PC-3 (cell line): ENCODE data around the gene PPFIBP1. TPM values are rescaled to one million over a fixed set of nuclear protein-coding genes. Genes with fewer than 3 reads are reported as not detected.
"Not testable (repeated sequence)": the region's sequence is repeated elsewhere in the genome, so short reads cannot be mapped to it uniquely, and the experiment has no call there.

ENCODE experiments used
- ATAC-seq: fragments of 200-7000 bp; cut with Tn5 transposase; 2 replicates; pipeline ENCODE4 v1.9.1; 2020; ENCODE audit warnings: mild to moderate bottlenecking, moderate library complexity
- BruUV-seq: library from RNA; stranded (reverse); fragments of 400-500 nt; replicated peaks from 2 replicates; lab custom pipeline; 2021; lab: Mats Ljungman, UMichigan
- CTCF ChIA-PET: fragments of 300-600 bp; sonication (Branson Sonifier 250); formaldehyde crosslinking; loops from one replicate; lab custom pipeline; 2022; ENCODE audit warnings: antibody characterized with exemption; lab: Charles Lee
- POLR2A ChIA-PET: fragments of 300-600 bp; sonication (Branson Sonifier 250); formaldehyde crosslinking; loops from one replicate; lab custom pipeline; 2022; ENCODE audit warnings: antibody characterized with exemption; ENCODE audit not compliant: unreplicated experiment; lab: Charles Lee
- DNase-seq: peaks from one replicate; pipeline ENCODE4 v3.0.0-alpha.2; 2015
- H2AFZ ChIP-seq: fragments of 300-600 bp; sonication (generic); 2 replicates; pipeline ENCODE4 v1.6.0; 2016; ENCODE audit warnings: antibody characterized with exemption, low read length
- H3F3A ChIP-seq: fragments of 300-600 bp; sonication (generic); one replicate; pipeline ENCODE4 v1.6.0; 2017; ENCODE audit warnings: antibody characterized with exemption, low read length, control low read depth, mild to moderate bottlenecking; ENCODE audit not compliant: unreplicated experiment
- H3K27ac ChIP-seq: fragments of 300-600 bp; sonication (generic); 2 replicates; pipeline ENCODE4 v1.5.1; 2016; ENCODE audit warnings: mild to moderate bottlenecking, low read length
- H3K27me3 ChIP-seq: fragments of 300-600 bp; sonication (generic); 2 replicates; pipeline ENCODE4 v1.6.1; 2016; ENCODE audit warnings: low read length, mixed read lengths
- H3K36me3 ChIP-seq: fragments of 300-600 bp; sonication (generic); 2 replicates; pipeline ENCODE4 v1.6.1; 2016; ENCODE audit warnings: low read depth, mixed run types, low read length, mixed read lengths
- H3K4me1 ChIP-seq: fragments of 300-600 bp; sonication (generic); 2 replicates; pipeline ENCODE4 v1.5.1; 2016; ENCODE audit warnings: low read length; ENCODE audit not compliant: insufficient read depth
- H3K4me2 ChIP-seq: fragments of 300-600 bp; sonication (generic); 2 replicates; pipeline ENCODE4 v1.6.0; 2016; ENCODE audit warnings: low read length
- H3K4me3 ChIP-seq: fragments of 300-600 bp; sonication (generic); 2 replicates; pipeline ENCODE4 v1.5.1; 2016; ENCODE audit warnings: mild to moderate bottlenecking, low read length, mixed read lengths
- H3K79me2 ChIP-seq: fragments of 300-600 bp; sonication (generic); 2 replicates; pipeline ENCODE4 v1.6.1; 2017; ENCODE audit warnings: low read length, mixed read lengths
- H3K9ac ChIP-seq: fragments of 300-600 bp; sonication (generic); 2 replicates; pipeline ENCODE4 v1.6.0; 2016; ENCODE audit warnings: mild to moderate bottlenecking, low read length
- H3K9me2 ChIP-seq: fragments of 300-600 bp; sonication (generic); replicated peaks from 2 replicates; pipeline ENCODE4 v1.6.1; 2016; ENCODE audit warnings: mixed run types, low read length, mixed read lengths
- H3K9me3 ChIP-seq: fragments of 300-600 bp; sonication (generic); 2 replicates; pipeline ENCODE4 v1.6.1; 2016; ENCODE audit warnings: low read length, mixed read lengths
- H4K20me1 ChIP-seq: fragments of 300-600 bp; sonication (generic); 2 replicates; pipeline ENCODE4 v1.6.1; 2016; ENCODE audit warnings: low read length, mixed read lengths
- EZH2 ChIP-seq: fragments of 300-600 bp; sonication (generic); IDR thresholded peaks from one replicate; pipeline ENCODE4 v1.6.1; 2017; ENCODE audit warnings: antibody characterized with exemption, mild to moderate bottlenecking, low read length; ENCODE audit not compliant: unreplicated experiment
- EZH2phosphoT487 ChIP-seq: fragments of 300-600 bp; sonication (generic); IDR thresholded peaks from 2 replicates; pipeline ENCODE4 v1.6.1; 2018; ENCODE audit warnings: mild to moderate bottlenecking, antibody characterized with exemption, low read length, borderline replicate concordance
- intact Hi-C: fragments of 100-400 bp; cut with micrococcal nuclease; formaldehyde crosslinking; loops from 2 replicates; pipeline ENCODE4 v1.9.0; 2023
- total RNA-seq: library from RNA; depleted of rRNA; stranded (reverse); fragments of >200 nt; gene quantifications from 2 replicates; pipeline ENCODE4 v1.2.3, GENCODE V29; 2014
- TF ChIP-seq, protein P1 (sequence below): fragments of 300-600 bp; sonication (generic); conservative IDR thresholded peaks from 2 replicates; pipeline ENCODE4 v1.5.1; 2017; ENCODE audit warnings: antibody characterized with exemption, low read depth, mild to moderate bottlenecking, low read length

Gene PPFIBP1
- total RNA-seq, 1 experiment from 2014 or later: 56.9 TPM

DNA sequence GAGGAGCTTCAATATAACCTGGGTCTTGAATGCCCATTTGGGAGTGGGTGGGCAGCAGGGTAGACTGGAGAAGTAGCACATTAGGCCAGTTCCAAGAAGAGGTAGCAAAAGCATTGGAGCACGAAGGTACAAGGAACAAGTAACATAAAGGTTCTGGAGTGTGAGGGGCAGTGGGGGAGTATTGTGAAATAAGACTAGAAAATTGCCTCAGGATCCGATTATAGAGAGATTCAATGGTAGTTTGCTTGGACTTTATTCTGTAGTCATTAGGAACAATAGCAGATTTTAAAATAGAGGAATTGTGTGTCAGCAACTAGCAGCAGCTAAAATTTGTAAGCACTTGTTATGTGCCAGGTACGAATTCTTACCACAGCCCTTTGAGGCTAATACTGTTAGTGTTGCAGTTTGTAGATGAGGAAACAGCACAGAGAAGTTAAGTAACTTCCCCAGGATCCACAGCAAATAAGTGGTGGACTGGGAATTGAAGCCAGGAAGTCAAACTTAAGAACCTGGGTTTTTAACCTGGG is 61.8 kb downstream of the PPFIBP1 start:
- no peak for DNase-seq
- ChIA-PET POLR2A (interaction anchor here (0.6 kb wide), 1 partner anchor 97 kb away, joined by 3 read pairs; no protein-coding TSS in a partner anchor), CTCF (no interaction called here)
- Histone ChIP-seq H3K27ac (no peak overlapping the region), H3K4me2 (no peak overlapping the region), H3K36me3 (peaks cover 7% of the 10 kb centered on the region; the same call in 1 of the 2 replicates), H3K4me3 (no peak overlapping the region), H2AFZ (no peak overlapping the region), H3F3A (no peaks in the 10 kb centered on the region), H3K9me2 (no peaks in the 10 kb centered on the region), H3K27me3 (no peaks in the 10 kb centered on the region), H3K79me2 (peaks cover 42% of the 10 kb centered on the region), H3K9me3 (no peaks in the 10 kb centered on the region), H3K4me1 (peaks cover 29% of the 10 kb centered on the region), H3K9ac (no peak overlapping the region), H4K20me1 (no peaks in the 10 kb centered on the region)
- TF ChIP-seq EZH2phosphoT487: no peak
- TF ChIP-seq EZH2: no peak
- TF ChIP-seq, protein P1, sequence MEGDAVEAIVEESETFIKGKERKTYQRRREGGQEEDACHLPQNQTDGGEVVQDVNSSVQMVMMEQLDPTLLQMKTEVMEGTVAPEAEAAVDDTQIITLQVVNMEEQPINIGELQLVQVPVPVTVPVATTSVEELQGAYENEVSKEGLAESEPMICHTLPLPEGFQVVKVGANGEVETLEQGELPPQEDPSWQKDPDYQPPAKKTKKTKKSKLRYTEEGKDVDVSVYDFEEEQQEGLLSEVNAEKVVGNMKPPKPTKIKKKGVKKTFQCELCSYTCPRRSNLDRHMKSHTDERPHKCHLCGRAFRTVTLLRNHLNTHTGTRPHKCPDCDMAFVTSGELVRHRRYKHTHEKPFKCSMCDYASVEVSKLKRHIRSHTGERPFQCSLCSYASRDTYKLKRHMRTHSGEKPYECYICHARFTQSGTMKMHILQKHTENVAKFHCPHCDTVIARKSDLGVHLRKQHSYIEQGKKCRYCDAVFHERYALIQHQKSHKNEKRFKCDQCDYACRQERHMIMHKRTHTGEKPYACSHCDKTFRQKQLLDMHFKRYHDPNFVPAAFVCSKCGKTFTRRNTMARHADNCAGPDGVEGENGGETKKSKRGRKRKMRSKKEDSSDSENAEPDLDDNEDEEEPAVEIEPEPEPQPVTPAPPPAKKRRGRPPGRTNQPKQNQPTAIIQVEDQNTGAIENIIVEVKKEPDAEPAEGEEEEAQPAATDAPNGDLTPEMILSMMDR: no peak
- no TSS peak for BruUV-seq
- ATAC-seq: no peak
- intact Hi-C loops: no loop called here

DNA sequence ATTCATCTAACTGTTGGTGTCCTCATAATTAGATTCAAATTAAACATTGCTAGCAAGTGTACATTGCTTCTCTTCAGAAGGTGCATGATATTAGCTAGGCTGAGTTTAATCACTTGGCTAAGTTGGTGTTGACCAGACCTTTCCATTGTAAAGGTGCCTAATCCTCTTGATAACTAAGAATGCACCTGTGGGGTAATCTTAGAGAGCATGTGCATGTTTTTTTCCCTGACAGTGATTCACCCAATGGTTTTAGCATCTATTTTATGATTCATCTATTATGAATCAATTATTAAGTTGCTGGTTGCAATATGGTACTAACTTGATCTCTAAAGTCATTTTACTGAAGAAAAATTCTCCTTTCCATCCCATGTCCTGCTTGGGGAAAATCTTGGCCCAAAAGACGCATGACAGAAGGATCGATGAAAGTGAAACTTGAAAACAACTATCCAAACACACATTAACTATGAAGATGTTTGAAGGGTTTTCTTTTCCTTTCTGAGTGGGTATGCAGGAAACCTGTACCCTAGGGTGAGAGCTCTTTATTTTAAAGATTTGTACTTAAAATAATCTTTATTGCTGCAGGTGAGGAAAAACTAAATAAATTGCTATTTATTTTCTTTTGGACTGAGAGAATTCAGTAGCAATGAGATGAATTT is 64.2 kb downstream of the PPFIBP1 start:
- H3K4me3 ChIP-seq, H3F3A ChIP-seq, H3K27me3 ChIP-seq, H2AFZ ChIP-seq, ATAC-seq, H3K9ac ChIP-seq, POLR2A ChIA-PET, H4K20me1 ChIP-seq, H3K36me3 ChIP-seq, intact Hi-C loops, BruUV-seq, CTCF ChIA-PET, H3K9me3 ChIP-seq, H3K9me2 ChIP-seq: not testable (repeated sequence)
- H3K4me2 ChIP-seq: peak overlapping the region; percentile 54
- H3K79me2 ChIP-seq: peaks cover 45% of the 10 kb centered on the region
- peak overlapping the region; percentile 59 for H3K27ac ChIP-seq
- peak; percentile 47 for DNase-seq
- H3K4me1 ChIP-seq: peaks cover 45% of the 10 kb centered on the region

DNA sequence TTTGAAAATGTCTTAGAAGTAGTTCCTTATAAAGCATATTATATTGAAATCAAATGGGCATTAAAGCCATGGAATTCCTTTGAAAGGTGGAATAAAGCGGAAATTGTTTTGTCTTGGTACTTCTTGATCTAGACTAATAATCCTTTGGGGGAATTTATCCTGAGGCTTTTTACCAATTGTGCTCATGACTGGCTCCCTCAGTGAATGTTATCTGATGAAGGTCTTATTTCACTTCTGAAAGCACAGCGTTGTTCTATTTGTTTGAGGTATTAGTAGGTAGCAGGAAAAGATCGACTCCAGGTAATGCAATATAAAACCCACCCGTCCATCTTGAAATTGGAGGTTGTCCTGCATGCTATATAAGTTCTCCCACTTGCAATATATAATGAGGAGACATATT is 64.8 kb downstream of the PPFIBP1 start:
- intact Hi-C loops: no loop called here
- no peaks in the 10 kb centered on the region for H3K27me3 ChIP-seq
- peak overlapping the region; percentile 59 for H3K27ac ChIP-seq
- peaks cover 48% of the 10 kb centered on the region for H3K79me2 ChIP-seq
- no peak overlapping the region for H2AFZ ChIP-seq
- no peak overlapping the region for H3K9ac ChIP-seq
- TF ChIP-seq EZH2phosphoT487 (no peak), EZH2 (no peak)
- TF ChIP-seq, protein P1: no peak
- peaks cover 47% of the 10 kb centered on the region for H3K4me1 ChIP-seq
- H3K9me3 ChIP-seq: no peaks in the 10 kb centered on the region
- H3F3A ChIP-seq: no peaks in the 10 kb centered on the region
- ChIA-PET CTCF (no interaction called here), POLR2A (no interaction called here)
- peaks cover 7% of the 10 kb centered on the region; the same call in 1 of the 2 replicates for H3K36me3 ChIP-seq
- DNase-seq: peak; percentile 74
- no peaks in the 10 kb centered on the region for H4K20me1 ChIP-seq
- no peak for ATAC-seq
- no peaks in the 10 kb centered on the region for H3K9me2 ChIP-seq
- H3K4me3 ChIP-seq: peak overlapping the region; percentile 4; the same call in 1 of the 2 replicates
- BruUV-seq: no TSS peak
- peak overlapping the region; percentile 54 for H3K4me2 ChIP-seq
